Measurements from ENCODE around the gene HMGXB4.

Gene HMGXB4

DNA sequence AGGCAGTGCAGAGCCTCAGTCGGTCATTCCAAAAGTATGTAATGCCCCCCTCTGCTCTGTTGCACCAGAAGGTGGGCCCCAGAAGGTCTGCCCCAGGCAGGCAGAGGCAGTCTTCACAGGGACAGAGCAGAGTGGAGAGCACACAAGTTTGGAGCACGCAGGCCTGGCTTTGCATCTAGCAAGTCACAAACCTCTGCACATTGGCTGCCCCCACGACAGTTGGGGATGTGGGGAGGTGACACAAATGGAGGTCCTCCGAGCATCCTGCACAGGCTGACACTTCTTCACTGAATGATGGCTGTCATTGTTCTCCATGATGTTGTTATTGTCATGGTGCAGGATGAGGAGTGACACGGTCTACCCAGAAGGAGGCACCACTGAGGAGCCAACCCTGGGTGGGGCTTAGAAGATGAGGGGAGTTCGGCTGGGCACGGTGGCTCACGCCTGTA is 54.3 kb downstream of the HMGXB4 start:
- no peak for DNase-seq

DNA sequence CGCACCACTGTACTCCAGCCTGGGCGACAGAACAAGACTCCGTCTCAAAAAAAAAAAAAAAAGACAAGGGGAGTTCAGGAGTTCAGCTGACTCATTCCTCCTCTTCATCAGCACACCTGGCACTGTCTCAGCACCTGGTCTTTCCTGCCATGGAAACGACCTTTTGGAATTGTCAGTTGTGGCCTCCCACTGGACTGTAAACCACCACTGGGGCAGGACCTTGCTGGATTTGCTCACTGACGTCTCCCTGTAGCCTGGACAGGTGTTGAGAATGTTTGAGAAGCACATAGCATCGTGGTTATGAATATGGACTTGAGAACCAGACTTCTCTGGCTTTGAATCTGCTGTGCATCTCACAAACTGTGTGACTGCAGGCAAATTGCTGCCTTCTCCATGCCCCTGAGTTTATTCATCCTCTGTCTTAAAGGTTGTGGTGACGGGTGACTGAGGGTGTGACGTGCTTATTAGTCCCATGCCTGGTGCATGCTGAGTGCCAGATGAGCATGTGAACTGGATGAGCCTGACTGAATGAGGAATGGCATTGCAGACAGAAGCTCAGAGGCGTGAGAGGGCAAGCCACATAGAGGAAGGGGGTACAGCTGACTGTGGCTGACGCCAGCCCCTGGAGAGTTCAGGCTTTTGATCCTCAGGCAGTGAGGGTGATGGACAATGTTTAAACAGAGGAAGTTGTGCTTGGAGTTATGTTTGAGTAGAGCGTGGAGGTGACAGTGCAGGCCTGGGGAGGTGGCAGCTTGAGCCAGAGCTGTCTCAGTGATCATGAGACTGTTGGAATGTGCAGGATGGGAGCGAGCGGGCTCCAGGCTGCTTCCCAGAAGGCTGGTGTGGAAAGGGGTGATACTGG is 55.1 kb downstream of the HMGXB4 start:
- DNase-seq: peak in 1 of 2 experiments; percentile 8

DNA sequence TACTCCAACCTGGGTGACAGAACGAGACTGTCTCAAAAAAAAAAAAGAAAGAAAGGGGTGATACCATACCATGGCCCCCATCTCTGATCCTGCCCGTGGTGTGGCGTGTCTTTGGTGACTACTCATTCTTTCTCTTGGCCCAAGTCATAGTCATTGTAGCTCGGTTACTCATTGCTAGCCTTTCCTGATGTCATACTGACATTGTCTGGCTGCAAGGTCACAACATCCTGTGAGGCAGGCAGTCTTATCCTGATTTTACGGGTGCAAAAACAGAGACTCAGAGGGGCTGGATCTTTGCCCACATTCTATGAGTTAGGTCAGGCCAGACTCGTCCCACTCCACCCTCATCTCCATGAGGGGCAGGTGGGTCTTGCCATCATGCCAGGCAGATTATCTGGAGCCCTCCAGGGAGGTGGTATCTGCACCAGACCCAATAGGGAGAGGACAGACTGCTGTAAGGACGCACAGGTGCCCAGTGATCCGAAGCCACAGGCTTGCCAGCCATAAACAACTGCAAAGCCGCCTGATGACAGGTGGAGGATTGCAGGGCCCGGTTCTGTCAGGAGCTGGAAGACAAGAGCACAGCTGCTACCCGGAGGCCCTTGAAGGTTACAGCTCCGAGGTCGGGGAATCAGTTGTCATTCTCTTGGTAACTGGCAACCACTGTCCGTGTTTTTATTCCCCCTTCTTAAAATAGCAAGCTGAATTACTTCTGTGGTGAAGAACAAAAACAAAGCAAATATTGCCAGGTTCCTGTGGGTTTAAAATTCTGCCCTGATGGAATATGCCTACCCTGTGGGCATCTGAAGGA is 56.2 kb downstream of the HMGXB4 start:
- DNase-seq: peak; percentile 94 to 97

DNA sequence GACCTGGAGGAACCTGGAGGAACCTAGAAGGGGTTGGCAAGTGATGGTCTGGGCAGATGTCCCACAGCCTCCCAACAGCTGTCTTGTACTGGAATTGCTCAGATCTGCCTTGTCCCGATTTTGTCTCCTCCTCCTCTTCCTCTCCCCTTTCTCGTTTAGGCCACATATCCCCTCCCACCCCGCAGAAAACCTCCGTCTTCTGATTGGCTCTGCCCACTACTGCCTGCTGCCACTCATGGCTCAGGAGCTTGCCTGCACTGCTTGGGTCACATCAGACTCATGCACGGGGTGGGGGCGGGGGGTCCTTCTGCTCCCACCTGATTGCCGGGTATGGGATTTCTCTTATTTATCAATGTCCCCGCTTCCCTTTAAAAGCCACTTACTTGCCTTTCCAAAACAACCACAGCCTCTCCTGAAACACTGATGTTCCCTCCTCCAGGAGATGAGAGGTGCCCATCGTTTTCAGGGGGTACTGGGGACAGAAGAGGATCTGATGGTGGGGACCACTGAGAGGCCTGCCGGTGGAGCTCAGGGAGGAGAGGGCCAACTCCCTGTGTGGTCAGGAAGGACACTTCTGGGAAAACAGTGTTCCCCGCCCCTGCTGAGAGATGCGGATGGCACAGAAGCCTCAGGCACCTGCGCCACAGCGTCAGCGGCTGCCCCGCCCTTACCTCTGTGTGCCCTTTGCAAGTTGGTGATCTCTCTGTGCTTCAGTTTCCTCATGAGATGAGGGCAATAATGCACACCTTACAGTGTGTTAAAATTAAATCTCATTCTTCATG is 57.1 kb downstream of the HMGXB4 start:
- peak; percentile 7 to 64 for DNase-seq

DNA sequence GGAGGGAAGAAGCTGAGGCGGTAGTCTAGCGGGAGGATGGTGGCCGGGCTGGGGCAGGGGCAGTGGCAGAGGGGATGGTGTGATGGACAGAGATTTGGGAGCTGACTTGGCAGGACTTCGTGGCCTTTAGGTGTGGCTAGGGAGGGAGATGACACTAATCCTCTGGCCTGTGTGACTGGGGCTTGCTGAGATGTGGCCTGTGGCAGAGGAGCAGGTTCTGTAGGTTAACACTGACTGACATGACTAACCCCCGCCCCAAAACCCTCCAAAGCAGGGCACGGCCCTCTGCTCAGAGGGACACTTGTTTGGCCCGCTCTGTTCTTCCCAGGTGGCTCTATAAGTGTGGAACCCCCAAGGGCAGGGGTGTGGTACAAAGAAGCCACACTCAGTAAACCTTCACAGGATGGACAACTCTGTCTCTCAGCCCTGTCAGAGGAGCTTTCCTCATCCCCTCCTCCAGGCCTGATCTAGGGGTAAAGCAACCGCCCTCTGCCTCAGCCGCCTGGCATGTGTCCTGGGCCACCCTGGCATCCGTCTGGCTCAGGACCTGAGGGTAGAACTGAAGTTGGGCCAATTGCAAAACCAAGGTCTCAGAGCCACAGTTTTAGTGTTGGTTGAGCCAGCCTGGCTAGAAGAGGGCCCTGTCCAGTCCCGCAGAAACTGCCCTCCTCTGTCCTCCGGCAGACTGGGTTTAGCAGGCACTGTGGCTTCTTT is 58.0 kb downstream of the HMGXB4 start:
- no peak for DNase-seq

DNA sequence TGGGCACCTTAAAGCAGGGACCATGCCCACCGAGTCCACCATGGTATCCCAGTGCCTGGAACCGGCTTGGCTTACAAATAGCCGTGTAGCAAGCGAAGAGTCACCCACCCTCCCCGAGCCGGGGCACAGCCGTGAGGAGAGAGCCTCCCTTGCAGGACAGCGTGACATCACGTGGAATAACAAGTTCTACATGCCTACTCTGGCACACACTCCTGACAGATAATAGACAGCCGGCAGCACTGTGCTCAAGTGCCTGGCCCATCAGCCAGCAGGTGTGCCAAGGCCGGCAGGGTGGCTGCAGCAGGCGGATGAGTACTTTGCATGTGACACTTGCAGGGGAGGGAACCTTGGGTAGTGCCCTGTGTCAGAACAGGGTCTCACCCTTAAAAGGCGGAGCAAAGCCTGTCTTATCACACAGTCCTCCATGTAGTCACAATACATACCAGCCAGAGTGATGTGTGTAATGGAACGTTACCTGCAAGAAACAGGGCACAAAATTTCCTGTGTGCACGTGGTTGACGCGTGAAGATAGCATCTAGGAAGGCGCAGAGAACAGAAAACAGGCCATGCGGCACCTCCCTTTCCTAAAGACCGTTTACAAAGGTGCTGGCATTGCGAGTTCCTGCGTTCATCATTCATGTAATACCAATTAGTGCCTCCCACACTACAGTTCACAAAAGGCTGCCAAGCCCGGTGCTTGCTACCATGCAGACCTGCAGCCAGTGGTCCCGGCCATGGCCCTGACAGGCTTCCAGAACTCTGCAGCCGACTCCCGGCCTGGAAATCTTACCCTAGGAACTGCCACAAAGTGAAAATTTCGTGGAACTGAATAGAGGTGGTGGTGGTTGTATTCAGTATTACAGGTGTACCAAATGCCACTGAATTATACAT is 58.8 kb downstream of the HMGXB4 start:
- DNase-seq: peak; percentile 70 to 90

DNA sequence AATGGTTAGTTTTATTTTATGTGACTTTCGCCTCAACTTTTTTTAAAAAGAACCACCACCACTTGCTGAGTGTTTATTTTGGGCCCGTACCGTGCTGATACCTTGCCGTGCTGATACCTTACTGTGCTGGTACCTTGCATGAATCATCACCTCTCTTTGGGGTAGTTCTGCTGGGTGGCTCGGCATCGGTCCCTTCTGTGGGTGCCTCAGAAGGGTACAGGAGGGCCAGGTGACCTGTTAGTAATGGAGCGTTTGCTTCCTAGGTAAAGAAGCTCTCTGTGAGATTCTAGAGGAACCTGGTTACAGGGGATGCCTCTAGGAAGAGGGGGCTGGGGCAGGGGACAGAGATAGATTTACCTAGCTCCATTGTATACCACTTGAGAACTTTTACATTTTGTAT is 59.5 kb downstream of the HMGXB4 start:
- DNase-seq: no peak

DNA sequence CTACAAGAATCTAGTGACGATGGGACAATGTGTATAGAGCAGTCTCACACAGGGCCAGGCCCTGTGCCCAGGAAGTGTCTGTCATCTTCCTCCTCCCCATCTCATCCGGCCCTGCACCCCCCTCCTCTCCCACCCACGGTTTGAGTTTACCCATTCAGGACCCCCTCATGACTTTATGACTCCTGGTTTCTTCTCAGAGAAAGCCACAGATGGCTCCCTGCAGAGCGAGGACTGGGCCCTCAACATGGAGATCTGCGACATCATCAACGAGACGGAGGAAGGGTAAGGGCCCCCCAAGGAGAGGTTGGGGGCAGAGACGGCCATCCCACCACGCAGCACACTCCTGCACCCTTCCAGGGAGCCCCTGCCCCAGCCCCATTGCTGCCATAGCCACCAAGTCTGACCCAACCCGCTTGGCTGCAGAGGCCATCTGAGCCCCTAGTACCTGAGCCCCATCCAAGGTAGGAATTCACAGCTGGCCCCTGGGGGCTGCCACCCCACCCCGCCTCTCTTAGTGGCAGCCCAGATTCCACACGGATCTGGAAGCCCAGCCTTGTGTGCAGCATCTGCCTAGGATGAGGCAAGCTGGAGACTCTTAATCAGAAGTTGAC is 60.5 kb downstream of the HMGXB4 start:
- peak in 1 of 2 experiments; percentile 33 for DNase-seq

DNA sequence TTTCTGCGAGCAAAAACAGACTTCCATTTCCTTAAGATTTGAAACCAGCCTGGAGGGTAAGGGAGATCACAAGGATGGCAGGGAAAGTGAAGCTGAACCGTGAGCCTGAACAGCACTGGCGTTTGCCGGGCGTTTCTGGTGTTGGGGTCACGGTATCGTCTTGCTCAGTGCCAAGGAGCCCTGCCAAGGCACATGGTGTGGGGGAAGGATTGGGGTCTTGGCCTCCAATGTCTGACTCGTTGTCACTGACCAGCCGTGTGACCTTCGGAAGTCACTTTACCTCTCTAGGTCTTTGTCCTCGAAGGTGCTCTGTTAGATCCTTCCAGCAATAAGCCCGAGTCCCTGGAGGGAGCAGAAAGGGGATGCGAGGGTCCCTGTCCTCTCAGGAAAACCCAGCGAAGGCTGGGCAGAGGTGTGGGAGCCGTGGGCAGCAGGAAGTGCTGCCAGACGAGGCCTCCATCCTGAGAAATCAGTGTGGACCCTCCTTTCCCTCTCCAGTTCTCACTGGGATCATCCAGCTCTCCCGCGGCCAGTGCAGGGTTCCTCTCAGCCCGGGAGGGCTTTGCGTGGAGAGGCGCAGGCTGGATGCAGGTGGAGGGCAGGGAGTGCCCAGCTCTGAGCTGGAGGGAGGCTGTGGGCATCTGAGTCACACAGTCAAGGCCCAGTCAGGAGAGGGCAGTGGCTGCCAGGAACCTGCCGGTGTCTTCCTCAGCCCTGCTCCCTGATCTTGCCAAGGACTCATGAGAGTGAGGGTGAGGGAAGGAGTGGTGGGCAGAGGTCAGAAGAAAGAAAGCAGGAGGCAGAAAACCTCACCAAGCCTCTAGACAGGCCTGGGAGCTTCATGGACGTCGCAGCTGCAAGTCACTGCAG is 61.3 kb downstream of the HMGXB4 start:
- no peak for DNase-seq

DNA sequence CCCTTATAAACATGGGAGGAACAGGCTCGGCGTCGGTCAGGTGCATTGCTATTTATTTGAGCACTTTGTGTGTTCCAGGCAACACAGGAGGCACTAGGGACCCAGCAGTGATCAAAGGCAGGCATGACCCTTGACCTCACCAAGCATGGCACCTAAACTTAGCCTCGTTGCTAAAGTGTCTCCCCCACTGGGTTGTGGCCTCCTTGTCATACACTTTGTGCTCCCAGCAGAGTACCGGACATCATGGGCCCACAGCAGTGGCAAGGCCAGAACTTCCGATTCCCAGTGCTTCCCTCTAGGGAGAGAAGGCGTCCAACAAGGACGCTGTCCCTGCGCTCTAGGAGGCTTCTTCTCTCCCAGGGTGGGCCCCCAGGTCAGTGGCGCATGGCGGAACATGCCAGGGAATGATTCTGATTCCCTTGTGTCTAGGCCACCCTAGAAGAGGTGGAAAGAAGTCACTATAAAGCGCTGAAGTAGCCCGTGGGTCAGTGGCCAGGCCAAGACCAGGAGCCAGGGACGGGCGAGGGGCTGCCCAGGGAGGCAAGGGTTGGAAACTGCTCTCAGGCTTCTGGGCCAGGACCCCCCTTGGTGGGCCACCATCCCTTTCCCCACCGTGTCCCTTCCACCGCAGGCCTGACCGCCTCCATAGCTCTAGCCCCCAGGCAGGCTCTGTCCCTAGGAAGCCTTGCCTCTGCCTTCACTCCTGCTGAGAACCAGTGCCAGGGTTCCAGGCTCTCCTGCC is 62.1 kb downstream of the HMGXB4 start:
- no peak for DNase-seq

DNA sequence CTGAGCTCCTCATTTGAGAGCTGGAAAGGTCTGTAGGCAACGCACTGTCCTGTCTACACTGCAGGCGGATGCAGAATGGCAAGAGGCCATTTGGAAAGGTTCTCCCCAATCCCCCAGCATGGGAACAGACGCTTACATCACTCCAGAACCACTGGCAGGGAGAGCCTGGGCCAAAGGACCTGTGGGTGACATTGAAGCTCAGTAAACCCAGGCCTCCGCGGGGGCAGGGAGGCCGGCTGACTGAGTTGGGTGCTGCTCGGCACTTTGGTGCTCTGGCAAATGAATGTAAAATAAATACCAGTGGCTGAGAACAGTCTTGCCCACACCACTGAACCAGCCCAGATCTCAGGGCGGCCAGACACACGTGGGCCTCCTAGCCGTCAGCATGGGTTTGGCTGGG is 64.8 kb downstream of the HMGXB4 start:
- no peak for DNase-seq

DNA sequence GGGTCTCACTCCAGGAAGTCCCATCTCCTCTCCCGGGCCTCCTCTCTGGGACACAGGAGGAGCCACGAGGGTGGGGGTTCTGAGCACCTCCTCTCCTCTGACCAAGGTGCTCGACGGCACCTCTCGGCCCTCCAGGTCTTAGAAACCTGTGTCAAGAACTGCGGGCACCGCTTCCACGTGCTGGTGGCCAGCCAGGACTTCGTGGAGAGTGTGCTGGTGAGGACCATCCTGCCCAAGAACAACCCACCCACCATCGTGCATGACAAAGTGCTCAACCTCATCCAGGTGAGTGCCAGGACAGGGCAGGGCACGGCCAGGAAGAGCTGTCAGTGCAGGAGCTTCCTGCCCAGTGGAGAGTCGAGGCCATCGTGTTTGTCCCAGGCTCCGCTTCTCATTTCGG is 65.6 kb downstream of the HMGXB4 start:
- no peak for DNase-seq

DNA sequence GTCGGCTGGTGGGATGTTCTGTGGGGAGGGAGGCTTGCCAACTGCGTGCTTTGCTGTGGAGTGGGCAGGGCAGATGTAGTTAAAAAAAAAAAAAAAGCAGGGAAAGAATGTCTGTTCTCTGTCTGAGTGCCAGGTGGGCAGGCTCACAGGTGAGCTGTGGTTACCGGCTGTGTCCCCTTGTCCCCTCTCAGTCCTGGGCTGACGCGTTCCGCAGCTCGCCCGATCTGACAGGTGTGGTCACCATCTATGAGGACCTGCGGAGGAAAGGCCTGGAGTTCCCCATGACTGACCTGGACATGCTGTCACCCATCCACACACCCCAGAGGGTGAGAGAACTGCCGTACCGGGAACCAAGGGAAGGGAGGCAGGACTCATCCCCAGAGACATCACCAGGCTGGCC is 66.0 kb downstream of the HMGXB4 start:
- DNase-seq: no peak

DNA sequence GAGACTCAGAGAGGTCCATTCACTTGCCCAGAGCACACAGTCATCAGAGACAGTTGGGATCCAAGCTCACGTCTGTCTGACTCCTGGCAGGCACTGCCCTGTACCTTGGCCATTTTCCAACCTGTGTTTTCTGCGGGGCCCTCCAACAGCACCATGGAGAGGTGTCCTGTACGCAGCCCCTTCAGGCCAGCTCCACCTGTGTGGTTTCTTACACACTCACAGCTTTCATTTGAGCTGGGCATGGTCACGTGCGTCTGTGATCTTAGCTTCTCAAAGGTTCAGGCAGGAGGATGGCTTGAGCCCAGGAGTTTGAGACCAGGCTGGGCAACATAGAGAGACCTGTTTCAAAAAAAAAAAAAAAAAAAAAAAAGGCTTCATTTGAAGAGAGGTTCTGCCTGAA is 66.8 kb downstream of the HMGXB4 start:
- no peak for DNase-seq

DNA sequence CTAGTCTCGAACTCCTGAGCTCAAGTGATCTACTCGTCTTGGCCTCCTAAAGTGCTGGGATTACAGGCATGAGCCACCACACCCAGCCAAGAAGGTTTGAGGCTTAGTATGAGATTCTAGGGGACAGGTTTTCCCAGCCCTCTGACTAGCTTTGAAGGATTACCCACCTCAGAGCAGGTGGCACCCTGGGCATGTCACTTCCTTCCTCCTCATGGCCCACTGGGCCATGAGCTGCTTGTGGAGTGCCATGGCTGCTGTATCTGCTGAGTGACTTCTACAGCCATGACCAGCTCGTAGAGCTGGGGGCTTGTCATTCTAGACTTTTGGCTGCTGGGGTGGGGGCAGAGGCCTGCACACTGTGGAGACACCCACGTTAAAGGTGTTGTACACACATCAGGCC is 67.5 kb downstream of the HMGXB4 start:
- DNase-seq: no peak

DNA sequence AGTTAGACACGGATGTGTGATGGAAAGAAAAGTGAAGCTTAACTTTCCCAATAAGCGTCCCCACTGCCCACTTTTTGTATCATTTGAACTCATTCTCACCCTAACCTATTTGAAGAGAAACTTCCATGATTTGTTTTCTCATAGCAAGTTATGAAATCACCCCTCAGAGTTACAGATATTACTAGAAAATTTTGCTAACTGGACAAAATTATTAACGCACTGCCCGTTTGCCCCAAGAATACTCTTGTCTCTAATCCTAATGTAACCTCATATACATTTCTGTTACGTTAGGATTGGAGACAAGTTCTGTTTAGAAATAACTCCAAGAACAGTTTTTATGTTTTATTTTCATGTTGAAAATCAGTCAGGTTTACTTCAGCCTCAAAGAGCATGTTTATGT is 67.9 kb downstream of the HMGXB4 start:
- no peak for DNase-seq

DNA sequence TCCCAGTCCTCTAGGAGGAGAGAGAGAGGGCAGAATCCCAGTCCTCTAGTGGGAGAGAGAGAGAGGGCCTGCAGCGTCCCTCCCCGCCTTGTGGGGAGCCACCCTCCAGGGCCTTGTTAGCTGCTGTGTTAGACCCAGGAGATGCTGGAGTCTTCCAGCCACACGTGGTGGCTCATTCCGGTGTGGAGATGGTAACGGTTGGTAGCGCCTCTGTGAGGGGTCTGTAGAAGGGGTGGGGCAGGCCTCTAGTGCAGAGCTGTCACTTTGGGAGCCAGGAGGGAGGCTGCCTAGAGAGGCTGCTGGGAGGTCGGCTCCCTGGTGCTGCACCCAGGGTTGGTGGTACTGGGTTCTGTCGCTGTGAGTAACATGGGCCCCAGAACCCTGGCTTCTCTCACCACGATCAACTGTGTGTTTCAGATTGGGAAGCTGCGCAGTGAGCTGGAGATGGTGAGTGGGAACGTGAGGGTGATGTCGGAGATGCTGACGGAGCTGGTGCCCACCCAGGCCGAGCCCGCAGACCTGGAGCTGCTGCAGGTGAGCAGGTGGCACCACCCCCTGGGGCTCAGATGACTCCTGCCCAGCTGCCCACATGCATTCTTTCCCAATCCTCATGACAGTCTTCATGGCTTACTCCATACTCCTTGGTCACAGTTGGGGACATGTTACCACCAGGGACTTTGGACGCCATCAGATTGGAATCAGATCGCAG is 69.7 kb downstream of the HMGXB4 start:
- DNase-seq: no peak

DNA sequence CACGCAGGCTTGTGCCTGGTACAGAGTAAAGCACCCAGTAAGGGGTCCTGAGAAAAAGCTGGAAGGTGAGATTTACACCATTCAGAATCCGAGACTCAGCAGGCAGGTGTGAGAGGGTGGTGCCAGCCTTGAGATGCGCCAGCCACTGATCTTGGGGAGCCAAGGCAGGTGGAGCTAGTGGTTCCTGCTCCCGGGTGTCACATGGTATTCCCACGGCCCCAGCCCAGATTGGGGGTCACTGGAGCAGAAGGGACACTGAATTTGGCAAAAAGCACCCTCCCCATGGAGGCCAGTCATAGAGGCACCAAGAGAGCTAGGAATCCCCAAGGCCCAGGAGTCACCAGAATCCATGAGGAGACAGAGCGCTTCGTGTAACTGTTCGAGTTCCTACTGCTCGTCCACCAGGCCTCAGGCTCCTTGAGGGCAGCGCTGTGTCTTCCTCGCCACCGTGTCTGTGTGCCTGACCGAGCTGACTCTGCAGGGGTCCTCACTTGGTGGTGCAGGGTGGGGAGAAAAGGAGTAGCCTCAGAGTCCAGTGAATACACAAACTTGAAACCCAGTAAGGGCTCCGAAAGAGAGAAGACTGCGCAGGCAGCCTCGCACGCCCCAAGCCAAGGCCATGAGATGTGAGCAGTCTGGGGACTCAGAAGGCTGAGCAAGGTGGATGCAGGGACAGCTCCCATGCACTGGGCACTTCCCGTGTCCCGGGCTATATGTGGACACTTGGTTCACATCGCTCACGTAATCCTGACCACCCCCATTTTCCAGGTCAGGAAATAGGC is 70.6 kb downstream of the HMGXB4 start:
- no peak for DNase-seq
